Measurements from ENCODE around the gene PCBP3.

PCBP3 gene

GRCh38 chr21:45867041-45867666, 223.6 kb downstream of the PCBP3 start:
- no peak for DNase-seq

GRCh38 chr21:45867671-45868081, 224.2 kb downstream of the PCBP3 start:
- no peak for DNase-seq

- DNase-seq: no peak
Observed at GRCh38 chr21:45868086-45868485, 224.6 kb downstream of the PCBP3 start.

GRCh38 chr21:45868488-45868887, 225.0 kb downstream of the PCBP3 start:
- no peak for DNase-seq

GRCh38 chr21:45869121-45870007, 225.8 kb downstream of the PCBP3 start:
- DNase-seq: peak; percentile 69

GRCh38 chr21:45870421-45870820, 226.9 kb downstream of the PCBP3 start:
- DNase-seq: no peak

- DNase-seq: no peak
Observed at GRCh38 chr21:45870851-45871615, 227.5 kb downstream of the PCBP3 start.

- no peak for DNase-seq
Observed at GRCh38 chr21:45871616-45872236, 228.2 kb downstream of the PCBP3 start.

- DNase-seq: no peak
Observed at GRCh38 chr21:45872471-45872870, 228.9 kb downstream of the PCBP3 start.

- DNase-seq: no peak
Observed at GRCh38 chr21:45872902-45873301, 229.4 kb downstream of the PCBP3 start.

GRCh38 chr21:45873418-45873817, 229.9 kb downstream of the PCBP3 start:
- DNase-seq: no peak

- no peak for DNase-seq
Observed at GRCh38 chr21:45873866-45874265, 230.3 kb downstream of the PCBP3 start.

GRCh38 chr21:45874716-45875415, 231.3 kb downstream of the PCBP3 start:
- DNase-seq: peak; percentile 96

GRCh38 chr21:45875416-45875760, 231.9 kb downstream of the PCBP3 start:
- DNase-seq: no peak

- DNase-seq: no peak
Observed at GRCh38 chr21:45875881-45876280, 232.4 kb downstream of the PCBP3 start.

- peak; percentile 22 for DNase-seq
Observed at GRCh38 chr21:45876381-45877170, 233.1 kb downstream of the PCBP3 start.

- no peak for DNase-seq
Observed at GRCh38 chr21:45877171-45877438, 233.6 kb downstream of the PCBP3 start.

GRCh38 chr21:45877821-45878469, 234.4 kb downstream of the PCBP3 start:
- DNase-seq: peak; percentile 68

GRCh38 chr21:45880097-45881068, 236.9 kb downstream of the PCBP3 start:
- peak; percentile 85 for DNase-seq

GRCh38 chr21:45882645-45883044, 239.1 kb downstream of the PCBP3 start:
- DNase-seq: no peak
